Right atrium auricular region (tissue), 2 donors: ENCODE results near the gene OR8D1. TPM values are rescaled to one million over a fixed set of nuclear protein-coding genes. Genes with fewer than 3 reads are reported as not detected.

Experiments used
- DNase-seq: peaks from one replicate; pipeline ENCODE4 v3.0.0-alpha.2; 2019; ENCODE audit warnings: low spot score
- H3K27ac ChIP-seq, 2 donors: fragments of 200-600 bp; sonication (generic); 1 replicate in 1 of 2; 2 replicates in 1 of 2; pipeline ENCODE4 v1.5.1; 2016 to 2019
- H3K27me3 ChIP-seq, 2 donors: fragments of 200-600 bp; sonication (generic); one replicate each; pipeline versions ENCODE4 v1.5.1 to v1.6.0; 2017 to 2019
- H3K36me3 ChIP-seq: fragments of 200-600 bp; sonication (generic); one replicate; pipeline ENCODE4 v1.5.1; 2016
- H3K4me1 ChIP-seq, 2 donors: fragments of 200-600 bp; sonication (generic); one replicate each; pipeline versions ENCODE4 v1.5.1 to v1.6.0; 2017 to 2019
- H3K4me3 ChIP-seq, 2 donors: fragments of 200-600 bp; sonication (generic); 1 replicate in 1 of 2; 2 replicates in 1 of 2; pipeline ENCODE4 v1.5.1; 2017 to 2019; ENCODE audit warnings: mild to moderate bottlenecking in 1 of 2, moderate library complexity in 1 of 2
- H3K9me3 ChIP-seq, 2 donors: fragments of 200-600 bp; sonication (generic); one replicate each; pipeline ENCODE4 v1.5.1; 2019
- CTCF ChIP-seq, 2 donors: fragments of 200-600 bp; sonication (generic); IDR thresholded peaks; one replicate each; pipeline ENCODE4 v1.5.1; 2019; ENCODE audit warnings: antibody characterized with exemption in 2 of 2
- total RNA-seq, 2 donors: library from RNA; depleted of rRNA; stranded (reverse); fragments of >200 nt; gene quantifications; one replicate each; pipeline ENCODE4 v1.1.0, GENCODE V29; 2016

OR8D1 gene
- total RNA-seq, 2 donors from 2014 or later: not detected

DNA sequence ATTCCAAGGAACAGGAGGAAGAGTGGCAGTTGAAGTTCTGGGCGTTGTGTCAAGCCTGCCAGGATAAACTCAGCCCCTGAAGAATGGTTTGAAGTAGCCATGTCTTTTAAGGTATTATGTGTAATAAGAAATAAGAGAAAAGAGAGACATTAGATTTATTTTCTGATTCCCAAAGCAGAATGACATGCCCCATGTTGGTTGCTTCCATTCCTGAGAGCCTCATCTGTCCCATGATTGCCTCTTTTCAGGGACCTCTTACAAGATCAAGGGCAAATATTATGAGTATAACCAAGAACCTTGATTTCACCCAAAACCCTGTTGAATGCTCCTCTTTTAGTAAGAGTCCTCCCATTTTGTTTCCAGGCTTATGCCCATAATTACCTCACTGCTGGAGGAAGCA is 6.3 kb upstream of the OR8D1 start, which contains the start of gene OR8D2:
Gene OR8D2 (minus strand): TSS at position 101 of the 400 bp plus-strand sequence. CDS start 0 bp downstream, at position 101.
- H3K27me3 ChIP-seq: no peaks in the 10 kb centered on the region
- no peak within 1 kb of the TSS for H3K4me3 ChIP-seq
- DNase-seq: no peak
- TF ChIP-seq CTCF (IDR thresholded peaks at IDR 0.05): no peak
- H3K36me3 ChIP-seq: no peaks in the 10 kb centered on the region
- H3K9me3 ChIP-seq: no peaks in the 10 kb centered on the region
- no peak within 1 kb of the TSS for H3K27ac ChIP-seq
- no peaks in the 10 kb centered on the region for H3K4me1 ChIP-seq

GRCh38 chr11:124315052-124315451 is 1.3 kb upstream of the OR8D1 start:
- H3K27ac ChIP-seq: no peak overlapping the region
- H3K36me3 ChIP-seq: no peaks in the 10 kb centered on the region
- no peak for DNase-seq
- no peak overlapping the region for H3K4me3 ChIP-seq
- no peak for TF ChIP-seq CTCF (IDR thresholded peaks at IDR 0.05)
- H3K27me3 ChIP-seq: no peaks in the 10 kb centered on the region
- no peaks in the 10 kb centered on the region for H3K4me1 ChIP-seq
- H3K9me3 ChIP-seq: no peaks in the 10 kb centered on the region

GRCh38 chr11:124313131-124313530 is 618 bp downstream of the OR8D1 start:
- no peak for DNase-seq
- TF ChIP-seq CTCF (IDR thresholded peaks at IDR 0.05): no peak
- Histone ChIP-seq H3K27ac (no peak overlapping the region), H3K36me3 (no peaks in the 10 kb centered on the region), H3K4me1 (no peaks in the 10 kb centered on the region), H3K27me3 (no peaks in the 10 kb centered on the region), H3K9me3 (no peaks in the 10 kb centered on the region), H3K4me3 (no peak overlapping the region)

DNA sequence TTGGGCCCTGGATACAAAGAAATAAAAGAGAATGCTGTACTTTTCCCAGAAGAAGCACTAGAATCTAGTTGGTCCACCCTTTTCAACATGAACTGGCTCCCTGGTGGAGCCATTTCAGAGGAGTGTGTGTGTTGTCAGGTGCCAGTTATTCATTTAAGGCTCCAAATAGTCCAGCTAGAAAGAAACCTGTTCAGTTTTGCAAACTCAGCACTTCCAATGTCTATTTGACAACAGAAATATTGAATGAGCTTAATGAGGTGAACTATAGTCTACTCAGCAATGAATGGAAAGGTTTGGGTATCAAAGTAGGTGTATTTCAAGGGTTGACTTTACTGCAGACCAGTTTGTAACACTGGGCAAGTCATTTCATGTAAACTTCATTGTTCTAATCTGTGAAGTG is 2.1 kb downstream of the OR8D1 start:
- Histone ChIP-seq H3K27me3 (no peaks in the 10 kb centered on the region), H3K9me3 (no peaks in the 10 kb centered on the region), H3K36me3 (no peaks in the 10 kb centered on the region), H3K27ac (no peak overlapping the region), H3K4me3 (no peak overlapping the region), H3K4me1 (no peaks in the 10 kb centered on the region)
- TF ChIP-seq CTCF (IDR thresholded peaks at IDR 0.05): no peak
- DNase-seq: no peak

DNA sequence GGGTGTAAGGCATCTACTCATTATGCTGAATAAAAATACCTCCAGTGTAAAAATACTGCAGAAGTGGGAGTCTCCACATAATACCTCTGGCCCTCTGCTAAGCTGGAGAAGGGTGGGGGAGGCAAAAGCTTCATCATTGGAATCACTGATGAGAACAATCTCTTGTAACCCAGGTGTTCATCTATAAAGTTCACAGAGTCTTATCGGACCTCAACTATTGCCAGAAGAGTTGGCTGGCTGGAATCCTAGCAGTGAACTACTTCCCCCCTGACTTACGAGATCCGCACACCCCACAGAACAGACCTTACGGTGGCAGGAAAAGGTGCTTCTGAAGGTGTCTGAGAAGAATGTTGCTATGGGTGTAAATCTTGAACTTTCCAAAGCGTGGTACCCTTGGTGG is 2.5 kb downstream of the OR8D1 start:
- Histone ChIP-seq H3K4me3 (no peak overlapping the region), H3K27ac (no peak overlapping the region), H3K36me3 (no peaks in the 10 kb centered on the region), H3K9me3 (no peaks in the 10 kb centered on the region), H3K27me3 (no peaks in the 10 kb centered on the region), H3K4me1 (no peaks in the 10 kb centered on the region)
- no peak for DNase-seq
- TF ChIP-seq CTCF (IDR thresholded peaks at IDR 0.05): no peak

DNA sequence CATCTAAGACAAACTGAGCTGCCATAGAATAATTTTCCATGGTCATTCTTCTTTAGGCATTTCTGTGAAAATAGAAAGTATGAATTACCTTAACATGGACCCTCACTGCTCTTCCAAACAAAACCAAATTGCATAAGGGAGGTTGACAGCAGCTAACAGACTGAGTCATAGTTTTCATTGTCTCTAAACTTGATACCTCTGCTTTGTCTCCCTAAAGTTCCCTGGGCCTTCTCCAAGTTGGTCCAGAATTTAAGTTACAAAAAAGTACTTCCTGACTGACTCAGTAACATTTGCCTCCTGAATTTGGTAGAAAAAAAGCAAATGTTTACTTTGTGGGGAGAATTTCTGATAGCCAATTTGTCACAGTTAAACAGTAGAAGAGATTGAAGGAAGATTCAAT is 3.0 kb downstream of the OR8D1 start:
- TF ChIP-seq CTCF (IDR thresholded peaks at IDR 0.05): no peak
- Histone ChIP-seq H3K27me3 (no peaks in the 10 kb centered on the region), H3K4me3 (no peak overlapping the region), H3K4me1 (no peaks in the 10 kb centered on the region), H3K27ac (no peak overlapping the region), H3K9me3 (no peaks in the 10 kb centered on the region), H3K36me3 (no peaks in the 10 kb centered on the region)
- no peak for DNase-seq
